H1 (cell line): Measurements from ENCODE around the gene SLFN14. TPM values are rescaled to one million over a fixed set of nuclear protein-coding genes. Genes with fewer than 3 reads are reported as not detected.

ENCODE experiments used
- CTCF ChIA-PET: fragments of 300-600 bp; sonication (Branson Sonifier 250); formaldehyde crosslinking; loops from one replicate; lab custom pipeline; 2021; ENCODE audit not compliant: partially characterized antibody; lab: Charles Lee
- POLR2A ChIA-PET: fragments of 300-600 bp; sonication (Branson Sonifier 250); formaldehyde crosslinking; loops from one replicate; lab custom pipeline; 2021; ENCODE audit warnings: inconsistent platforms; ENCODE audit not compliant: partially characterized antibody; lab: Charles Lee
- DNase-seq, 2 experiments: peaks; one replicate each; pipeline versions ENCODE4 v3.0.0 to v3.0.0-alpha.2; 2010 to 2022; ENCODE audit warnings: low spot score in 2 of 2, low read depth in 1 of 2, mixed read lengths in 1 of 2
- FAIRE-seq: peaks from 2 replicates; lab custom pipeline; 2011; peaks lifted over from hg19 to GRCh38; lab: Jason Lieb, UNC
- H2AFZ ChIP-seq: 2 replicates; pipeline ENCODE4 v1.8.1; 2012; ENCODE audit warnings: low read length, inconsistent platforms
- H2AK5ac ChIP-seq: 2 replicates; pipeline ENCODE4 v1.6.1; 2013; ENCODE audit warnings: low read depth, low read length
- H2BK120ac ChIP-seq: replicated peaks from 2 replicates; pipeline ENCODE3; 2013; ENCODE audit warnings: low read depth, low read length, inconsistent platforms
- H2BK12ac ChIP-seq: 2 replicates; pipeline ENCODE4 v1.6.1; 2013; ENCODE audit warnings: low read depth, low read length
- H2BK15ac ChIP-seq: 2 replicates; pipeline ENCODE4 v1.6.1; 2013; ENCODE audit warnings: low read length
- H2BK20ac ChIP-seq: 2 replicates; pipeline ENCODE4 v1.6.1; 2013; ENCODE audit warnings: low read length
- H2BK5ac ChIP-seq: 2 replicates; pipeline ENCODE4 v1.6.1; 2013; ENCODE audit warnings: low read depth, low read length
- H3K14ac ChIP-seq: 2 replicates; pipeline ENCODE4 v1.6.1; 2013; ENCODE audit warnings: inconsistent platforms; ENCODE audit not compliant: insufficient read length
- H3K18ac ChIP-seq: 2 replicates; pipeline ENCODE4 v1.6.1; 2013; ENCODE audit warnings: low read length; ENCODE audit errors: extremely low read depth
- H3K23ac ChIP-seq: 2 replicates; pipeline ENCODE4 v1.6.1; 2013; ENCODE audit warnings: inconsistent platforms; ENCODE audit not compliant: insufficient read length
- H3K23me2 ChIP-seq: 2 replicates; pipeline ENCODE4 v1.6.1; 2013; ENCODE audit warnings: low read depth, low read length
- H3K27ac ChIP-seq: 2 replicates; pipeline ENCODE4 v1.6.1; 2011; ENCODE audit warnings: low read depth, low read length, inconsistent platforms
- H3K27me3 ChIP-seq, 4 experiments: replicated peaks in 1 of 4; 1 replicate in 1 of 4; 2 replicates in 3 of 4; pipeline versions ENCODE4 v1.6.1 to v1.8.1; 2011 to 2013; ENCODE audit warnings: low read length in 3 of 4, mild to moderate bottlenecking in 3 of 4, inconsistent platforms in 2 of 4, mixed read lengths in 2 of 4, moderate library complexity in 1 of 4; ENCODE audit not compliant: control insufficient read depth in 3 of 4, insufficient read depth in 3 of 4; ENCODE audit errors: extremely low read depth in 1 of 4
- H3K36me3 ChIP-seq, 4 experiments: 2 replicates each; pipeline versions ENCODE4 v1.6.1 to v1.8.1; 2011 to 2013; ENCODE audit warnings: mild to moderate bottlenecking in 4 of 4, low read length in 3 of 4, moderate library complexity in 2 of 4, control low read depth in 1 of 4, inconsistent platforms in 1 of 4; ENCODE audit not compliant: insufficient read depth in 4 of 4, control insufficient read depth in 2 of 4
- H3K4ac ChIP-seq: replicated peaks from 2 replicates; pipeline ENCODE3; 2013; ENCODE audit warnings: low read length, low read depth, mixed read lengths, inconsistent platforms; ENCODE audit not compliant: insufficient read length
- H3K4me1 ChIP-seq, 4 experiments: replicated peaks in 1 of 4; 1 replicate in 1 of 4; 2 replicates in 3 of 4; pipeline versions ENCODE4 v1.6.1 to v1.8.1; 2011 to 2013; ENCODE audit warnings: low read length in 3 of 4, inconsistent platforms in 2 of 4, mixed read lengths in 1 of 4; ENCODE audit not compliant: insufficient read depth in 4 of 4, control insufficient read depth in 3 of 4
- H3K4me2 ChIP-seq, 2 experiments: 2 replicates each; pipeline versions ENCODE4 v1.6.1 to v1.8.1; 2011 to 2013; ENCODE audit warnings: low read depth in 2 of 2, low read length in 2 of 2, control low read depth in 1 of 2, inconsistent platforms in 1 of 2, mild to moderate bottlenecking in 1 of 2; ENCODE audit not compliant: insufficient read depth in 1 of 2
- H3K4me3 ChIP-seq, 4 experiments: fragments of 200-600, 300-600 bp in 1 of 4; sonication (generic), shearing (Covaris generic), sonication (Bioruptor Twin) in 1 of 4; 2 replicates each; pipeline versions ENCODE4 v1.5.1 to v1.8.1; 2011 to 2016; ENCODE audit warnings: low read length in 4 of 4, low read depth in 3 of 4, control low read depth in 2 of 4, inconsistent platforms in 2 of 4, mild to moderate bottlenecking in 2 of 4, mixed read lengths in 1 of 4, moderate library complexity in 1 of 4; ENCODE audit not compliant: insufficient read depth in 2 of 4; ENCODE audit errors: extremely low read depth in 1 of 4
- H3K56ac ChIP-seq: replicated peaks from 2 replicates; pipeline ENCODE3; 2013; ENCODE audit warnings: low read depth, mild to moderate bottlenecking, mixed read lengths, low read length, inconsistent platforms; ENCODE audit not compliant: insufficient read length
- H3K79me1 ChIP-seq: 2 replicates; pipeline ENCODE4 v1.6.1; 2013; ENCODE audit warnings: low read depth, low read length, control low read depth
- H3K79me2 ChIP-seq, 2 experiments: 2 replicates each; pipeline versions ENCODE4 v1.6.1 to v1.8.1; 2012 to 2013; ENCODE audit warnings: low read length in 2 of 2, mild to moderate bottlenecking in 2 of 2, inconsistent platforms in 1 of 2; ENCODE audit not compliant: insufficient read depth in 2 of 2, control insufficient read depth in 1 of 2
- H3K9ac ChIP-seq, 4 experiments: replicated peaks in 1 of 4; 1 replicate in 1 of 4; 2 replicates in 3 of 4; pipeline versions ENCODE4 v1.6.1 to v1.8.1; 2011 to 2013; ENCODE audit warnings: low read depth in 3 of 4, low read length in 3 of 4, control low read depth in 2 of 4, mild to moderate bottlenecking in 2 of 4, moderate library complexity in 2 of 4, inconsistent platforms in 1 of 4; ENCODE audit errors: extremely low read depth in 1 of 4
- H3K9me3 ChIP-seq, 2 experiments: 2 replicates each; pipeline versions ENCODE4 v1.6.1 to v1.8.1; 2012 to 2013; ENCODE audit warnings: mild to moderate bottlenecking in 2 of 2, moderate library complexity in 2 of 2, control low read depth in 1 of 2, inconsistent platforms in 1 of 2, low read depth in 1 of 2, low read length in 1 of 2, mixed read lengths in 1 of 2; ENCODE audit not compliant: insufficient read depth in 2 of 2
- H4K20me1 ChIP-seq, 2 experiments: replicated peaks in 1 of 2; 2 replicates each; pipeline versions ENCODE3 to v1.8.1; 2011 to 2013; ENCODE audit warnings: inconsistent platforms in 2 of 2, low read length in 2 of 2, mild to moderate bottlenecking in 1 of 2; ENCODE audit not compliant: insufficient read depth in 2 of 2, control insufficient read depth in 1 of 2
- H4K5ac ChIP-seq: 2 replicates; pipeline ENCODE4 v1.6.1; 2013; ENCODE audit warnings: low read length, low read depth, mixed read lengths, inconsistent platforms; ENCODE audit not compliant: insufficient read length
- H4K8ac ChIP-seq: 2 replicates; pipeline ENCODE4 v1.8.0; 2013; ENCODE audit warnings: mild to moderate bottlenecking, moderate library complexity, low read length, inconsistent platforms; ENCODE audit not compliant: insufficient read depth; ENCODE audit errors: extremely low read depth
- H4K91ac ChIP-seq: replicated peaks from 2 replicates; pipeline ENCODE3; 2013; ENCODE audit warnings: low read length, mixed read lengths, inconsistent platforms; ENCODE audit not compliant: insufficient read length
- CREB1 ChIP-seq: IDR thresholded peaks from 2 replicates; pipeline ENCODE4 v1.6.1; 2012; ENCODE audit warnings: inconsistent platforms
- CTBP2 ChIP-seq: IDR thresholded peaks from 2 replicates; pipeline ENCODE4 v1.7.0; 2011; ENCODE audit warnings: borderline replicate concordance, mild to moderate bottlenecking, moderate library complexity, mixed read lengths, low read length; ENCODE audit not compliant: insufficient read depth, insufficient read length
- HDAC2 ChIP-seq, 2 experiments: fragments of 300-600 bp in 1 of 2; sonication (generic) in 1 of 2; IDR thresholded peaks; 2 replicates each; pipeline ENCODE4 v1.6.1; 2011 to 2012; ENCODE audit warnings: low read depth in 2 of 2, low read length in 2 of 2, mild to moderate bottlenecking in 2 of 2, moderate library complexity in 2 of 2, borderline replicate concordance in 1 of 2, inconsistent platforms in 1 of 2
- NRF1 ChIP-seq: IDR thresholded peaks from 2 replicates; pipeline ENCODE4 v1.6.1; 2011; ENCODE audit warnings: mild to moderate bottlenecking, low read depth, low read length, improper control_type of control experiment
- TEAD4 ChIP-seq: IDR thresholded peaks from 2 replicates; pipeline ENCODE4 v1.6.1; 2012; ENCODE audit warnings: low read depth, low read length, inconsistent platforms, mixed read lengths
- WGBS, 2 experiments: shearing (Covaris generic) in 1 of 2; methylation state at CpG; one replicate each; pipeline versions ENCODE4 v1.1.6 to v1.1.7; 2013 to 2015; ENCODE audit warnings: low lambda C conversion rate in 2 of 2, mixed read lengths in 2 of 2, inconsistent platforms in 1 of 2, low coverage in 1 of 2, missing lambda C conversion rate in 1 of 2; ENCODE audit not compliant: insufficient replicate concordance in 2 of 2, insufficient coverage in 1 of 2, insufficient read length in 1 of 2; ENCODE audit errors: extremely low coverage in 1 of 2, missing lambda C conversion rate in 1 of 2; 5-methylcytosine and 5-hydroxymethylcytosine counted together
- polyA plus RNA-seq, 7 experiments: library from polyadenylated mRNA; depleted of rRNA in 3 of 7; stranded (reverse) in 5 of 7; unstranded in 2 of 7; fragments of >200 nt in 5 of 7; fragments of 200-250 nt in 2 of 7; gene quantifications; 1 replicate in 5 of 7; 2 replicates in 1 of 7; 4 replicates in 1 of 7; pipeline versions ENCODE4 v1.2.1 to v1.2.3, GENCODE V29; 2011 to 2013; ENCODE audit warnings: missing spikeins in 2 of 7, mixed read lengths in 2 of 7
- total RNA-seq: library from RNA; stranded (reverse); fragmentation: NEBNext Ultra II Directional; extraction: Animal tissue kit (Norgen Biotek cat#: 25700); gene quantifications from 2 replicates; pipeline ENCODE4 v1.2.1, GENCODE V29; 2021

Gene SLFN14
- total and polyA plus RNA-seq, 2 of the 8 experiments (the other 6 are each of a cell fraction or from before 2014, with no cell fraction given) = 0.03 TPM; not detected in 1

DNA sequence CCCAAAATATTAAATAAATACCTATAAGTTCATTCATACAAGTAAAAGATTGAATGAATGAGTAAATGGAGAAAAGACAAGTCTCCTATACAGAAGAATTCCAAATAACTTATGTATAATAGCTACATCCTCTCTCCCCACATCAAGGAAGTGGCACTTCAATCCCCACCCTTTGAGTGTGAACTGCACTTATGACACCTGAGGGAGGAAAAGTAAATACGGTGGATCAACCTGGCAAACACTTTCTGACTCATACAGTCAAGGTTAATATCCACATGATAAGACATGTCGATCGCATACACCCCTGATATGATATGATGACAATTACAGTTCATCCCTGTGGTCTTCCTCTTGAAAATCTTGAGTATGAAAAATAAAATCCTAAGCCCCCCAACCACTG is 41.2 kb downstream of the SLFN14 start:
- no peak overlapping the region for H4K91ac ChIP-seq
- no peak overlapping the region for H2BK12ac ChIP-seq
- H3K14ac ChIP-seq = no peak overlapping the region
- no peak overlapping the region for H3K9ac ChIP-seq
- no peak overlapping the region for H4K8ac ChIP-seq
- no peak overlapping the region for H3K4ac ChIP-seq
- no peak overlapping the region for H3K4me3 ChIP-seq
- no peak overlapping the region for H3K27ac ChIP-seq
- 90% methylated on average over 3 of the region's 3 CpGs; no CpG with 5 or more reads in 1 of the 2 experiments for WGBS, 2 experiments
- H3K23ac ChIP-seq = no peak overlapping the region
- ChIA-PET POLR2A (no interaction called here), CTCF (interaction anchor here (0.9 to 1.0 kb wide), 2 partner anchors 20 to 207 kb away, joined by 3 to 4 read pairs; no protein-coding TSS in a partner anchor)
- no peak overlapping the region for H2BK15ac ChIP-seq
- no peaks in the 10 kb centered on the region for H3K4me1 ChIP-seq
- TF ChIP-seq CTBP2 (no peak), NRF1 (no peak), CREB1 (no peak), TEAD4 (no peak), HDAC2 (IDR thresholded peaks at IDR 0.05; ENCODE audit: borderline replicate concordance in 1 of 2, low read depth in 2 of 2, low read length in 2 of 2) (no peak)
- FAIRE-seq = no peak
- H3K79me1 ChIP-seq = no peaks in the 10 kb centered on the region
- no peaks in the 10 kb centered on the region for H3K79me2 ChIP-seq
- H2AK5ac ChIP-seq = no peak overlapping the region
- no peak overlapping the region for H3K56ac ChIP-seq
- H4K20me1 ChIP-seq = no peaks in the 10 kb centered on the region
- H3K36me3 ChIP-seq = no peaks in the 10 kb centered on the region
- no peaks in the 10 kb centered on the region for H3K9me3 ChIP-seq
- H3K27me3 ChIP-seq = 0 out of 7 replicates have a peak, but pooled peaks cover 0 to 2% (median 0%) of the 10 kb centered on the region in 4 experiments
- H2BK5ac ChIP-seq = no peak overlapping the region
- no peak overlapping the region for H2AFZ ChIP-seq
- H2BK120ac ChIP-seq = no peak overlapping the region
- no peak overlapping the region for H2BK20ac ChIP-seq
- no peak overlapping the region for H3K4me2 ChIP-seq
- H3K18ac ChIP-seq = no peak overlapping the region
- DNase-seq = no peak
- no peaks in the 10 kb centered on the region for H3K23me2 ChIP-seq
- no peak overlapping the region for H4K5ac ChIP-seq
